ENCODE data around the gene ZNF407. TPM values are rescaled to one million over a fixed set of nuclear protein-coding genes. Genes with fewer than 3 reads are reported as not detected.

The ZNF407 gene
- total and polyA plus RNA-seq, 4 donors = 2.8 to 34.9 (median 9.5) TPM

DNA sequence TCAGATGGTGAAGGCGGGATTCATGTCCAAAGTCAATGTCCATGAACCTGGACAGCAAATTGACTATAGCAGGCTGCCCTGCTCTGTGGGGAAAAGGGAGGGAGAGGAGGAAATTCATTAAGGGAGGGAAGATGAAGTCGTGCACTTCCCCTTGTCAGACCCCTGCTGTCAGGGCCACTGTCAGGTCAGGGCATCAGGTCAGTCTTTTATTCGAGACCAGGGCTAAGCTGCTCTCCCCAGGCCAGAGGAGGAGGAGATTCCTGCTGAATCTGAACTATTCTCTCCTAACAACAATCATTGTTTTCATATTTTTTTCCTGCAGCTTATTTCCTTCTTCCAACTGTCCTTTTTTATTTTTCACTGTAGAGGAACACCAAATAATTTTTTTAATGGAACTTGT lies 46.2 kb upstream of the ZNF407 start:
- 42 to 59% methylated on average over 3 of the region's 3 CpGs for WGBS, 2 donors
- DNase-seq = no peak
- H3K36me3 ChIP-seq (ENCODE audit: control insufficient read depth in 4 of 4, insufficient read depth in 4 of 4, low read length in 4 of 4) = no peaks in the 10 kb centered on the region
- H3K27me3 ChIP-seq (ENCODE audit: control insufficient read depth in 3 of 3, insufficient read depth in 3 of 3, low read length in 2 of 3) = no peaks in the 10 kb centered on the region
- H3K4me1 ChIP-seq (ENCODE audit: control insufficient read depth in 5 of 5, insufficient read depth in 5 of 5, low read length in 5 of 5) = peaks cover 0 to 10% (median 0%) of the 10 kb centered on the region in 5 donors
- no peak for ATAC-seq (ENCODE audit: insufficient read depth, low FRiP score)
- TF ChIP-seq, protein P1, sequence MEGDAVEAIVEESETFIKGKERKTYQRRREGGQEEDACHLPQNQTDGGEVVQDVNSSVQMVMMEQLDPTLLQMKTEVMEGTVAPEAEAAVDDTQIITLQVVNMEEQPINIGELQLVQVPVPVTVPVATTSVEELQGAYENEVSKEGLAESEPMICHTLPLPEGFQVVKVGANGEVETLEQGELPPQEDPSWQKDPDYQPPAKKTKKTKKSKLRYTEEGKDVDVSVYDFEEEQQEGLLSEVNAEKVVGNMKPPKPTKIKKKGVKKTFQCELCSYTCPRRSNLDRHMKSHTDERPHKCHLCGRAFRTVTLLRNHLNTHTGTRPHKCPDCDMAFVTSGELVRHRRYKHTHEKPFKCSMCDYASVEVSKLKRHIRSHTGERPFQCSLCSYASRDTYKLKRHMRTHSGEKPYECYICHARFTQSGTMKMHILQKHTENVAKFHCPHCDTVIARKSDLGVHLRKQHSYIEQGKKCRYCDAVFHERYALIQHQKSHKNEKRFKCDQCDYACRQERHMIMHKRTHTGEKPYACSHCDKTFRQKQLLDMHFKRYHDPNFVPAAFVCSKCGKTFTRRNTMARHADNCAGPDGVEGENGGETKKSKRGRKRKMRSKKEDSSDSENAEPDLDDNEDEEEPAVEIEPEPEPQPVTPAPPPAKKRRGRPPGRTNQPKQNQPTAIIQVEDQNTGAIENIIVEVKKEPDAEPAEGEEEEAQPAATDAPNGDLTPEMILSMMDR (IDR thresholded peaks at IDR 0.05; ENCODE audit: control extremely low read depth, extremely low read depth) = no peak
- peaks cover 0 to 5% (median 3%) of the 10 kb centered on the region in 4 donors for H3K9me3 ChIP-seq (ENCODE audit: control insufficient read depth in 4 of 4, insufficient read depth in 3 of 4, low read length in 3 of 4)
- H3K27ac ChIP-seq (ENCODE audit: low read depth in 1 of 2, low read length in 1 of 2) = no peak overlapping the region
- H3K4me3 ChIP-seq = no peak overlapping the region
- H3K9ac ChIP-seq (ENCODE audit: insufficient read depth in 1 of 2, low read length in 2 of 2) = no peak overlapping the region

DNA sequence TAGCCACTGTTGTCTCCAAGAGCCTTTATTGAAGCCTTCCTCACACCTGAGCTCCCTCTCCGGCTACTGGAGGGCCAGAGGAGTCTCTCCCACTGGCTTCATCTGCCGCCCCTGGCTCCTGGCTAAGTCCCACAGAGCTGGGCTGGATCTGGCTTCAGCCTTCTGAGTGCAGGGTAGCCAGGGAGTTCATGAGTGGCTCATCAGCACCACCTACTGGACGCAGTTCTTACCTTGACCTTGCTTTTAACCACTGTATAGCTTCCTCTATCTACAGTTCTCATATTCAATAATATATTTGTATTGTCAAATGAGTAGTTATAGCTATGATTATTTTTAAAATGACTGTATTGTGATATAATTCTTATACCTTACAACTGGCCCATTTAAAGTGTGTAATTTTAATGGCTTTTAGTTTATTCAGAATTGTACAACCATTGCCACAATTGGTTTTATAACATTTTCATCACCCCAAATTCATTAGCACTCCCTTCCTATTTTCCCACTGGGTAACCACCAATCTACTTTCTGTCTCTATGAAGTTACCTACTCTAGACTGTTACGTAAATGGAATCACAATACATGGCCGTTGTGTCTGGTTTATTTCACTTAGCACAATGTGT lies 45.6 kb upstream of the ZNF407 start:
- peak; percentile 95 for ATAC-seq (ENCODE audit: insufficient read depth, low FRiP score)
- TF ChIP-seq, protein P1 (IDR thresholded peaks at IDR 0.05; ENCODE audit: control extremely low read depth, extremely low read depth) = peak; percentile 87
- peaks cover 0 to 5% (median 3%) of the 10 kb centered on the region in 4 donors for H3K9me3 ChIP-seq (ENCODE audit: control insufficient read depth in 4 of 4, insufficient read depth in 3 of 4, low read length in 3 of 4)
- peaks cover 0 to 4% (median 0%) of the 10 kb centered on the region in 5 donors for H3K4me1 ChIP-seq (ENCODE audit: control insufficient read depth in 5 of 5, insufficient read depth in 5 of 5, low read length in 5 of 5)
- no peaks in the 10 kb centered on the region for H3K27me3 ChIP-seq (ENCODE audit: control insufficient read depth in 3 of 3, insufficient read depth in 3 of 3, low read length in 2 of 3)
- peak overlapping the region in 1 of 2 donors; percentile 13 for H3K9ac ChIP-seq (ENCODE audit: insufficient read depth in 1 of 2, low read length in 2 of 2)
- peak; percentile 84 to 93 (median 89) for DNase-seq
- H3K27ac ChIP-seq (ENCODE audit: low read depth in 1 of 2, low read length in 1 of 2) = no peak overlapping the region
- H3K4me3 ChIP-seq = no peak overlapping the region
- 23 to 33% methylated on average over 5 of the region's 5 CpGs for WGBS, 2 donors
- H3K36me3 ChIP-seq (ENCODE audit: control insufficient read depth in 4 of 4, insufficient read depth in 4 of 4, low read length in 4 of 4) = no peaks in the 10 kb centered on the region

DNA sequence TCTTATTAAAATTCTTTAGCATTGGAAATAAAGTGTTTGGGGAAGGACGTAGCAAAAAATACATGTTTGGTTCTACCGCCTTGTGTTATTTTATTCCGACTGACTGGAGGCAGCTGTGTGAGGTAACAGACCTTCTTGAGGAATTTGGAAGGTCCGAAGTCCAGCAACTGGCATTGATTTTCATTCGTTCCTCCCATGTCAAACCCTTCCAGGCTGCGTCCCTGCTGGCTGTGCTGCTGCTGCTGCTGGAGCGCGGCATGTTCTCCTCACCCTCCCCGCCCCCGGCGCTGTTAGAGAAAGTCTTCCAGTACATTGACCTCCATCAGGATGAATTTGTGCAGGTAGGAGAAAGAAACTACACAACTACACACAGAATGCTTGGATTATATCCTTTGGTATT lies 41.5 kb upstream of the ZNF407 start:
- no peak overlapping the region for H3K9ac ChIP-seq (ENCODE audit: insufficient read depth in 1 of 2, low read length in 2 of 2)
- 91 to 96% methylated on average over 11 of the region's 11 CpGs for WGBS, 2 donors
- no peaks in the 10 kb centered on the region for H3K9me3 ChIP-seq (ENCODE audit: control insufficient read depth in 4 of 4, insufficient read depth in 3 of 4, low read length in 3 of 4)
- TF ChIP-seq, protein P1 (IDR thresholded peaks at IDR 0.05; ENCODE audit: control extremely low read depth, extremely low read depth) = no peak
- no peak overlapping the region for H3K27ac ChIP-seq (ENCODE audit: low read depth in 1 of 2, low read length in 1 of 2)
- no peaks in the 10 kb centered on the region for H3K27me3 ChIP-seq (ENCODE audit: control insufficient read depth in 3 of 3, insufficient read depth in 3 of 3, low read length in 2 of 3)
- no peak for DNase-seq
- ATAC-seq (ENCODE audit: insufficient read depth, low FRiP score) = no peak
- H3K36me3 ChIP-seq (ENCODE audit: control insufficient read depth in 4 of 4, insufficient read depth in 4 of 4, low read length in 4 of 4) = no peaks in the 10 kb centered on the region
- no peak overlapping the region for H3K4me3 ChIP-seq
- peaks cover 0 to under 1% (median 0%) of the 10 kb centered on the region in 5 donors for H3K4me1 ChIP-seq (ENCODE audit: control insufficient read depth in 5 of 5, insufficient read depth in 5 of 5, low read length in 5 of 5)
